ENCODE measurements around the gene KCNJ6. TPM values are rescaled to one million over a fixed set of nuclear protein-coding genes. Genes with fewer than 3 reads are reported as not detected.

Gene KCNJ6
- total and polyA plus RNA-seq, 2 of the 8 experiments (the other 6 are each of a cell fraction or from before 2014, with no cell fraction given), result 0.51 to 1.2 TPM

GRCh38 chr21:37560385-37560784 lies 355.9 kb downstream of the KCNJ6 start (continued):
- no peak for TF ChIP-seq CHD7 (IDR thresholded peaks at IDR 0.05; ENCODE audit: insufficient replicate concordance, low read length)
- TF ChIP-seq CBX5 (IDR thresholded peaks at IDR 0.05; ENCODE audit: low read depth, low read length), result no peak
- no peak for TF ChIP-seq SIRT6 (IDR thresholded peaks at IDR 0.05; ENCODE audit: low read length)
